Measurements from ENCODE around the gene MICU2. TPM values are rescaled to one million over a fixed set of nuclear protein-coding genes. Genes with fewer than 3 reads are reported as not detected.

MICU2 gene
- total RNA-seq, 1 donor from 2014 or later: 35.7 TPM

DNA sequence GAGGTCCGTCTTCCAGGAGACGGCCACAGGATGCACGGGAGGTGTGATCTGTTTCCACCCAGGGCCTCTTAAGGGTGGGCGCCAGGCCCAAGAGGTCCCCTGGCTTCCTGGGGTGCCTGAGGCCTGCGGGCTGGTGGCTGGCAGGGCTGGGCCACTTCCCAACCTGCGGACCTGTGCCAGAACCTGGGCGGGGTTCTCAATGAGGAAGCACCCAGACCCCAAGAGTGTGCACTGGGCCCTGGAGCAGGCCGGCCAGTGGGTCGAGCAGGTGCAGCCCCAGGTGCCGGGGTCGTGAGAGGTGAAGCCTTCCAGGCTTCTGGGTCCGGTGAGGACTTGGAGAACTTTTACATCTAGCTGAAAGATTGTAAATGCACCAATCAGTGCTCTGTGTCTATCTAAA, 6.7 kb upstream of the MICU2 start:
- TF ChIP-seq, protein P1, sequence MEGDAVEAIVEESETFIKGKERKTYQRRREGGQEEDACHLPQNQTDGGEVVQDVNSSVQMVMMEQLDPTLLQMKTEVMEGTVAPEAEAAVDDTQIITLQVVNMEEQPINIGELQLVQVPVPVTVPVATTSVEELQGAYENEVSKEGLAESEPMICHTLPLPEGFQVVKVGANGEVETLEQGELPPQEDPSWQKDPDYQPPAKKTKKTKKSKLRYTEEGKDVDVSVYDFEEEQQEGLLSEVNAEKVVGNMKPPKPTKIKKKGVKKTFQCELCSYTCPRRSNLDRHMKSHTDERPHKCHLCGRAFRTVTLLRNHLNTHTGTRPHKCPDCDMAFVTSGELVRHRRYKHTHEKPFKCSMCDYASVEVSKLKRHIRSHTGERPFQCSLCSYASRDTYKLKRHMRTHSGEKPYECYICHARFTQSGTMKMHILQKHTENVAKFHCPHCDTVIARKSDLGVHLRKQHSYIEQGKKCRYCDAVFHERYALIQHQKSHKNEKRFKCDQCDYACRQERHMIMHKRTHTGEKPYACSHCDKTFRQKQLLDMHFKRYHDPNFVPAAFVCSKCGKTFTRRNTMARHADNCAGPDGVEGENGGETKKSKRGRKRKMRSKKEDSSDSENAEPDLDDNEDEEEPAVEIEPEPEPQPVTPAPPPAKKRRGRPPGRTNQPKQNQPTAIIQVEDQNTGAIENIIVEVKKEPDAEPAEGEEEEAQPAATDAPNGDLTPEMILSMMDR (conservative IDR thresholded peaks at IDR 0.05): no peak

DNA sequence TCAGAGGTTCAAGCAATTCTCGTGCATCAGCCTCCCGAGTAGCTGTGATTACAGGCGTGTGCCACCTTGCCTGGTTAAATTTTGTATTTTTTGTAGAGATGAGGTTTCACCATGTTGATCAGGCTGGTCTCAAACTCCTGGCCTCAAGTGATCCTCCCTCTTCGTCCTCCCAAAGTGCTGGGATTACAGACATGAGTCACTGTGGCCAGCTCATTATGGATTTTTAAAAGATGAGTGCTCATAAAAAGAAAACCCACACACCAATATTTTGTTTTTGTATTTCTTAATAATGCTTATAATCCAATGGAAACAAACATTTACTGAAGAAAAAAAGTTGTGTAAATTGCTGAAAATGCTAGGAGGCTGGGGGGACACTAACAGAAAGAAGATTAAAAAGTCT, 5.0 kb upstream of the MICU2 start:
- no peak overlapping the region for H3K27ac Mint-ChIP-seq
- no peaks in the 10 kb centered on the region for H3K9me3 Mint-ChIP-seq
- DNase-seq (ENCODE audit: extremely low spot score, unreplicated experiment): no peak
- H3K36me3 Mint-ChIP-seq: no peaks in the 10 kb centered on the region
- H3K4me3 Mint-ChIP-seq: no peak overlapping the region
- peaks cover 13% of the 10 kb centered on the region for H3K27me3 Mint-ChIP-seq
- H3K4me1 Mint-ChIP-seq (ENCODE audit: unreplicated experiment): no peaks in the 10 kb centered on the region
- TF ChIP-seq, protein P1 (conservative IDR thresholded peaks at IDR 0.05): no peak

More for the DNA sequence above, 6.7 kb upstream of the MICU2 start:
- H3K27ac Mint-ChIP-seq: no peak overlapping the region
- no peaks in the 10 kb centered on the region for H3K4me1 Mint-ChIP-seq (ENCODE audit: unreplicated experiment)
- H3K27me3 Mint-ChIP-seq: peaks cover 10% of the 10 kb centered on the region
- H3K4me3 Mint-ChIP-seq: no peak overlapping the region
- DNase-seq (ENCODE audit: extremely low spot score, unreplicated experiment): no peak
- H3K9me3 Mint-ChIP-seq: no peaks in the 10 kb centered on the region
- H3K36me3 Mint-ChIP-seq: no peaks in the 10 kb centered on the region

DNA sequence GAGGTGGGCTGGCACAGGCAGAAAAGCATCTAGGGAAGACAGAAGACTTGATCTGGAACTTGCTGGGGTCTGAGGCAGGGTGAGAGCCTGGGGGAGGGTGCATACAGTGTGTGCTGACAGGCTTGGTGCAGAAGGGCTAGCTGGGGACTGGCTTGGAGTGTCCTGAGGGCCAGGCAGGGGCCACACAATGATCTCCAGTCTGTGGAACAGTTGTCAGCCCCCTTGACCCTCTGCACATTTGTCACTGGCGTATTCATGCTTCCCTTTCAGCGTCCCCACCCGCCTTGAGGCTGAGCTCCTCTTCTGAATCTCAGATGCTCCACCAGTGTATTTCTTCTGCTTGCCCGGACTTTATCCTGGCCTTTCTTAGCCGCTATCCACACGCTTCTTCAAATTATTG, 2.8 kb upstream of the MICU2 start:
- no peak for DNase-seq (ENCODE audit: extremely low spot score, unreplicated experiment)
- Mint-ChIP-seq H3K4me3 (no peak overlapping the region), H3K9me3 (no peaks in the 10 kb centered on the region), H3K27ac (no peak overlapping the region), H3K36me3 (no peaks in the 10 kb centered on the region), H3K4me1 (ENCODE audit: unreplicated experiment) (no peaks in the 10 kb centered on the region), H3K27me3 (peaks cover 13% of the 10 kb centered on the region)
- TF ChIP-seq, protein P1 (conservative IDR thresholded peaks at IDR 0.05): no peak

DNA sequence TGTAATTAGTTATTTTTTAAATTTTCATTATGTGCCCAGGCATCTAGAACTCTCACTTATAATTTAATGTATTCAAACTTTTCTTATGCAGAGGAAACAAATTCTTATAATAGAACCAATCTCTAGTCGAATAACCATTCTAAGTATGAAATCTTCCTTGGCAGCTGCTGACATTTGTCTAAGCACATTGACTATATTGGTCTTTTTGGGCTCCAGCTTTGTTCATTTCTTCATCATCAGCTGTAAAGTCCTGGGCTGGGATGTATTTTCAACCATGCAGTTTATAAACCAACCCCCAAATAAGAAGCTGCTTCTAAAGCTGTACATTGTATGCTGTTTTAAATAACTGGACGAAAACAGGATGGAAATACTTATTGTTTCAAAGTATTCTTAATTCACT, 2.3 kb upstream of the MICU2 start:
- Mint-ChIP-seq H3K9me3 (peaks cover 4% of the 10 kb centered on the region), H3K36me3 (peaks cover 5% of the 10 kb centered on the region), H3K4me1 (ENCODE audit: unreplicated experiment) (no peaks in the 10 kb centered on the region), H3K27me3 (peaks cover 13% of the 10 kb centered on the region), H3K27ac (no peak overlapping the region), H3K4me3 (no peak overlapping the region)
- TF ChIP-seq, protein P1 (conservative IDR thresholded peaks at IDR 0.05): no peak
- DNase-seq (ENCODE audit: extremely low spot score, unreplicated experiment): no peak

DNA sequence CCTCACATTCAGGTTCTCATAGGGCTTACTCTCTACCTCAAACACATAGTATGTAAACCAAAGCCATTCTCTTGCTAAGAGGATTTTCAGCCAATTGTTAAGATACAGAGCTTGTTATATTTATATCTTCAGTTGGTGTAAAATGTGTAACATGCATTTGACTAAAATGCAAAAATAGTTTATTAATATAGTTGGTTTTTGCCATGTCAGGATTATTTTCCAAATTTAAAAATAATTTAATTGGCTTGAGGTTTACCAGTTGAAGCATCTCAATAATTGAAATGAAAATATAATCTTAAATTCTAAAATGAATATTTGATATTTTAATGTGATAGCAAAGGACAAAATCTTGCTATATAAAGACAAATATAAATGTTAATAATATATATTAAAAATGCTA, 7.2 kb downstream of the MICU2 start:
- Mint-ChIP-seq H3K27ac (no peak overlapping the region), H3K4me3 (no peak overlapping the region), H3K27me3 (no peaks in the 10 kb centered on the region), H3K36me3 (peaks cover 36% of the 10 kb centered on the region), H3K9me3 (peaks cover 18% of the 10 kb centered on the region), H3K4me1 (ENCODE audit: unreplicated experiment) (peaks cover 7% of the 10 kb centered on the region)
- no peak for DNase-seq (ENCODE audit: extremely low spot score, unreplicated experiment)
- TF ChIP-seq, protein P1 (conservative IDR thresholded peaks at IDR 0.05): no peak

DNA sequence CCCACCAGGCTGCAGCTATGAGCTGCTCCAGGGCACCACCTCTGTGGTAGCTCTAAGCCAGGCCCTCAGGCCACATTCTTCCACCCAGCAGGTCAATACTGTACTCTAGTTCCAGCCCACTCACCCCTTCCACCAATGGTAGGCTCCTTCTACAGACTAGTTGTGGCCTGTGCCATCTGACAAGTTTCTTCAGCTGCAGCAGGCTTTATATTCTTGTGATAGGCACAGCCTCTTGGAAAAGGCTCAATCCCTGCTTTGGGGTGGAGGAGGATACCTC, 8.5 kb downstream of the MICU2 start:
- no peaks in the 10 kb centered on the region for H3K27me3 Mint-ChIP-seq
- peaks cover 34% of the 10 kb centered on the region for H3K36me3 Mint-ChIP-seq
- no peak for DNase-seq (ENCODE audit: extremely low spot score, unreplicated experiment)
- peaks cover 12% of the 10 kb centered on the region for H3K9me3 Mint-ChIP-seq
- no peak overlapping the region for H3K27ac Mint-ChIP-seq
- TF ChIP-seq, protein P1 (conservative IDR thresholded peaks at IDR 0.05): no peak
- H3K4me3 Mint-ChIP-seq: no peak overlapping the region
- H3K4me1 Mint-ChIP-seq (ENCODE audit: unreplicated experiment): peaks cover 7% of the 10 kb centered on the region

Data from type B pancreatic cell (in vitro differentiated cells).